Keratinocyte (primary cell): ENCODE measurements around the gene GRB10. TPM values are rescaled to one million over a fixed set of nuclear protein-coding genes. Genes with fewer than 3 reads are reported as not detected.

Source experiments
- DNase-seq: peaks from one replicate; pipeline ENCODE4 v3.0.0-alpha.2; 2011; ENCODE audit warnings: low read depth, missing footprints, low spot score
- FAIRE-seq: peaks from 2 replicates; lab custom pipeline; 2011; peaks lifted over from hg19 to GRCh38; lab: Jason Lieb, UNC
- H2AFZ ChIP-seq: 2 replicates; pipeline ENCODE4 v1.6.0; 2012; ENCODE audit warnings: low read length, control low read depth, inconsistent platforms; ENCODE audit not compliant: control insufficient read depth
- H3K27ac ChIP-seq: 2 replicates; pipeline ENCODE4 v1.5.1; 2011; ENCODE audit warnings: low read length; ENCODE audit not compliant: control insufficient read depth, insufficient read depth
- H3K27me3 ChIP-seq: 3 replicates; pipeline ENCODE4 v1.6.0; 2011; ENCODE audit warnings: low read length; ENCODE audit not compliant: control insufficient read depth, insufficient read depth; ENCODE audit errors: extremely low read depth
- H3K36me3 ChIP-seq, 2 experiments: 2 replicates in 1 of 2; 3 replicates in 1 of 2; pipeline ENCODE4 v1.5.1; 2011; ENCODE audit warnings: low read length in 2 of 2, mild to moderate bottlenecking in 1 of 2; ENCODE audit not compliant: control insufficient read depth in 2 of 2, insufficient read depth in 2 of 2; ENCODE audit errors: extremely low read depth in 1 of 2
- H3K4me1 ChIP-seq: 3 replicates; pipeline ENCODE4 v1.5.1; 2011; ENCODE audit warnings: low read length; ENCODE audit not compliant: control insufficient read depth, insufficient read depth; ENCODE audit errors: extremely low read depth
- H3K4me2 ChIP-seq: 3 replicates; pipeline ENCODE4 v1.6.0; 2011; ENCODE audit warnings: low read depth, low read length; ENCODE audit not compliant: control insufficient read depth, insufficient read depth; ENCODE audit errors: extremely low read depth
- H3K4me3 ChIP-seq, 3 experiments: fragments of 200-600 bp in 1 of 3; sonication (generic) in 1 of 3; 2 replicates in 2 of 3; 3 replicates in 1 of 3; pipeline ENCODE4 v1.5.1; 2011 to 2016; ENCODE audit warnings: low read length in 3 of 3, mild to moderate bottlenecking in 3 of 3, control low read depth in 2 of 3, inconsistent platforms in 1 of 3, low read depth in 1 of 3, mixed read lengths in 1 of 3, mixed run types in 1 of 3, moderate library complexity in 1 of 3; ENCODE audit not compliant: control insufficient read depth in 2 of 3, insufficient read depth in 2 of 3; ENCODE audit errors: extremely low read depth in 1 of 3
- H3K79me2 ChIP-seq: 2 replicates; pipeline ENCODE4 v1.6.0; 2012; ENCODE audit warnings: low read length; ENCODE audit not compliant: control insufficient read depth, insufficient read depth
- H3K9ac ChIP-seq: 3 replicates; pipeline ENCODE4 v1.6.0; 2011; ENCODE audit warnings: low read length; ENCODE audit not compliant: control insufficient read depth, insufficient read depth; ENCODE audit errors: extremely low read depth
- H3K9me1 ChIP-seq: 3 replicates; pipeline ENCODE4 v1.6.0; 2011; ENCODE audit warnings: low read length; ENCODE audit not compliant: control insufficient read depth, insufficient read depth; ENCODE audit errors: extremely low read depth
- H3K9me3 ChIP-seq: 2 replicates; pipeline ENCODE4 v1.5.1; 2012; ENCODE audit warnings: low read depth, low read length; ENCODE audit not compliant: control insufficient read depth
- H4K20me1 ChIP-seq: 3 replicates; pipeline ENCODE4 v1.6.0; 2011; ENCODE audit warnings: low read length; ENCODE audit not compliant: control insufficient read depth, insufficient read depth; ENCODE audit errors: extremely low read depth
- EZH2 ChIP-seq: IDR thresholded peaks from one replicate; pipeline ENCODE4 v1.6.1; 2012; ENCODE audit warnings: inconsistent platforms, mild to moderate bottlenecking, low read length, moderate library complexity
- dilution Hi-C: fragments of 300-500 bp; cut with MboI; formaldehyde crosslinking; loops from one replicate; pipeline ENCODE4 v1.7.0; 2020; ENCODE audit warnings: low sequenced_read_pairs; ENCODE audit not compliant: extremely low pct_ligation_motif_present
- polyA plus RNA-seq, 5 experiments: library from polyadenylated mRNA; depleted of rRNA in 3 of 5; stranded (reverse) in 3 of 5; stranded (forward) in 1 of 5; unstranded in 1 of 5; fragments of >200 nt; gene quantifications; 1 replicate in 1 of 5; 2 replicates in 3 of 5; 3 replicates in 1 of 5; pipeline versions ENCODE4 v1.2.1 to v1.2.3, GENCODE V29; 2011 to 2012; ENCODE audit warnings: missing spikeins in 2 of 5, low read depth in 1 of 5, low replicate concordance in 1 of 5
- TF ChIP-seq, protein P1 (sequence below), 3 experiments: IDR thresholded peaks in 1 of 3; conservative IDR thresholded peaks in 1 of 3; optimal IDR thresholded peaks in 1 of 3; 2 replicates in 2 of 3; 3 replicates in 1 of 3; pipeline versions ENCODE3 to v1.5.1; 2011; ENCODE audit warnings: low read length in 3 of 3, mild to moderate bottlenecking in 3 of 3, moderate library complexity in 2 of 3, control low read depth in 1 of 3, inconsistent platforms in 1 of 3; ENCODE audit not compliant: insufficient read depth in 2 of 3; ENCODE audit errors: extremely low read depth in 1 of 3

GRB10 gene
- polyA plus RNA-seq, 1 donor (not counting 4 experiments of a cell fraction or from before 2014, with no cell fraction given): 4.4 TPM

DNA sequence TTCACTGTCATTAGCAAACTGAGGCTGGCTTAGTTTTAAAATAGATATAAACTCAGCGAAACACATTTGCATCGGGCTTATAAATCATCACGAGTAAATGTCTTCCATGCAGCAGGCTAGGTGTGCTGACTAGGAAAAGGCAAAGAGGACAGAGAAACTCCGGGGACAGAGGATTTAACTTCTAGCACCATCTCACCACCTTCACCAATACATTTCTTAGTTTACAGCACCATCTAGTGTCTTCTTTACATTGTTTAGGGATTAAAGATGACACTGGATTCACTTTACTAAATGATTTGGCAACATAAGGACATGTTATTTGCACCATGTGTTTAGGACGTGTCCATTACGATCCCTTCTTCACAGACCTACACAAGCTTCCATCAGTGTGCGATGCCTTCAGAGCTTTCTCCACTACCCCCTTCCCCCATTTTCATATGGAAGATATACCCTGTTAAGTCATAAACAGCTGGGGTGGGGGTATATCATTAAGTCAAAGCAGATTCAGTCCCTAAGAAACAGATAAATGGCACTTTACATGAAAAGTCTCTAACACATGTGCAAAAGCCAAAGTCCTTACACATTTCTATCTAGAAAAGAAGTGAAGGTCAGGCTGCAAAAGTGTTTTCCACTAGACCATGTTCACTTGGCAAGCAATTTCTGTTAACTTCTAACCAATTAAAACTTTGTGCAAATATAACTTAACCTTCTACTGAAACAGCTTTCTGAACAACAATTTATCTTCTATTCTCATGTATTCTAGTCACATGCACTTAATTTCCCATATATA lies 103.3 kb downstream of the GRB10 start:
- H3K4me2 ChIP-seq: no peak overlapping the region
- no peaks in the 10 kb centered on the region for H3K27me3 ChIP-seq
- H3K9ac ChIP-seq: no peak overlapping the region
- no peaks in the 10 kb centered on the region for H3K9me1 ChIP-seq
- H3K9me3 ChIP-seq: no peaks in the 10 kb centered on the region
- H3K36me3 ChIP-seq: no peaks in the 10 kb centered on the region
- dilution Hi-C loops: no loop called here
- no peak overlapping the region for H2AFZ ChIP-seq
- peak; percentile 83 for FAIRE-seq
- H3K4me1 ChIP-seq: peaks cover 12% of the 10 kb centered on the region
- DNase-seq: no peak
- TF ChIP-seq, protein P1, sequence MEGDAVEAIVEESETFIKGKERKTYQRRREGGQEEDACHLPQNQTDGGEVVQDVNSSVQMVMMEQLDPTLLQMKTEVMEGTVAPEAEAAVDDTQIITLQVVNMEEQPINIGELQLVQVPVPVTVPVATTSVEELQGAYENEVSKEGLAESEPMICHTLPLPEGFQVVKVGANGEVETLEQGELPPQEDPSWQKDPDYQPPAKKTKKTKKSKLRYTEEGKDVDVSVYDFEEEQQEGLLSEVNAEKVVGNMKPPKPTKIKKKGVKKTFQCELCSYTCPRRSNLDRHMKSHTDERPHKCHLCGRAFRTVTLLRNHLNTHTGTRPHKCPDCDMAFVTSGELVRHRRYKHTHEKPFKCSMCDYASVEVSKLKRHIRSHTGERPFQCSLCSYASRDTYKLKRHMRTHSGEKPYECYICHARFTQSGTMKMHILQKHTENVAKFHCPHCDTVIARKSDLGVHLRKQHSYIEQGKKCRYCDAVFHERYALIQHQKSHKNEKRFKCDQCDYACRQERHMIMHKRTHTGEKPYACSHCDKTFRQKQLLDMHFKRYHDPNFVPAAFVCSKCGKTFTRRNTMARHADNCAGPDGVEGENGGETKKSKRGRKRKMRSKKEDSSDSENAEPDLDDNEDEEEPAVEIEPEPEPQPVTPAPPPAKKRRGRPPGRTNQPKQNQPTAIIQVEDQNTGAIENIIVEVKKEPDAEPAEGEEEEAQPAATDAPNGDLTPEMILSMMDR (optimal IDR thresholded peaks at IDR 0.05 in 1 of 3, IDR thresholded peaks at IDR 0.05 in 1 of 3, conservative IDR thresholded peaks at IDR 0.05 in 1 of 3; ENCODE audit: extremely low read depth in 1 of 3, insufficient read depth in 2 of 3, low read length in 3 of 3): peak in 2 of 3 experiments; percentile 14 to 41
- no peak for TF ChIP-seq EZH2
- H4K20me1 ChIP-seq: peaks cover 2% of the 10 kb centered on the region
- H3K4me3 ChIP-seq: no peak overlapping the region
- H3K27ac ChIP-seq: no peak overlapping the region
- no peaks in the 10 kb centered on the region for H3K79me2 ChIP-seq

DNA sequence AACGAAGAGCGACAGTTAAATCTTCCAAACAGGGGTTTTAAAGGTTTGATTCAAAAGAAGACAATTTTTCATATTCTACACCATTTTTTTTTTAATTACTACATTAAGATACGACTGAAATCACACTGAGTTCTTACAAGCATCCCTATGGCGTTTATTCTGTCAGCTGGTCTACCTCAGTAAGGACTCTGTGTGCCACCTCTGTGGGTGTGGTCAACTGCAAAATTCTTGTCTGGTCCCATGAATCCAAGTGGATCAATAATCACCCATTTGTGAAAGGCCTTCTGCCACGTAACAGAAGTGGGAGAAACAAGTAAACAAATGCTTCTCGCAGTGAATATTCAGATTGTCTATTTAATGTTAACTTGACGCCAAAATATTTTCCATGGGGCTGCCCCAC lies 104.1 kb downstream of the GRB10 start:
- no peaks in the 10 kb centered on the region for H3K9me1 ChIP-seq
- no peaks in the 10 kb centered on the region for H3K27me3 ChIP-seq
- H3K79me2 ChIP-seq: no peaks in the 10 kb centered on the region
- dilution Hi-C loops: no loop called here
- no peaks in the 10 kb centered on the region for H3K9me3 ChIP-seq
- H3K9ac ChIP-seq: no peak overlapping the region
- H3K27ac ChIP-seq: no peak overlapping the region
- no peak for DNase-seq
- no peaks in the 10 kb centered on the region for H3K36me3 ChIP-seq
- no peak overlapping the region for H3K4me2 ChIP-seq
- H2AFZ ChIP-seq: no peak overlapping the region
- no peak overlapping the region for H3K4me3 ChIP-seq
- peaks cover 12% of the 10 kb centered on the region for H3K4me1 ChIP-seq
- no peak for FAIRE-seq
- TF ChIP-seq, protein P1 (optimal IDR thresholded peaks at IDR 0.05 in 1 of 3, IDR thresholded peaks at IDR 0.05 in 1 of 3, conservative IDR thresholded peaks at IDR 0.05 in 1 of 3; ENCODE audit: extremely low read depth in 1 of 3, insufficient read depth in 2 of 3, low read length in 3 of 3): no peak
- no peak for TF ChIP-seq EZH2
- H4K20me1 ChIP-seq: peaks cover 2% of the 10 kb centered on the region
